GM08714 (cell line): ENCODE data around the gene SMIM12.
"Not testable (repeated sequence)": the region's sequence is repeated elsewhere in the genome, so short reads cannot be mapped to it uniquely, and the experiment has no call there.

Experiments
- H3K4me3 ChIP-seq: fragments of 200-500 bp; sonication (Bioruptor generic); 2 replicates; pipeline ENCODE4 v1.5.1; 2014; ENCODE audit warnings: mild to moderate bottlenecking, low read length, inconsistent platforms
- ZNF274 ChIP-seq: IDR thresholded peaks from 2 replicates; pipeline ENCODE4 v1.6.1; 2012; ENCODE audit warnings: mild to moderate bottlenecking, low read depth, low read length

SMIM12 gene

DNA sequence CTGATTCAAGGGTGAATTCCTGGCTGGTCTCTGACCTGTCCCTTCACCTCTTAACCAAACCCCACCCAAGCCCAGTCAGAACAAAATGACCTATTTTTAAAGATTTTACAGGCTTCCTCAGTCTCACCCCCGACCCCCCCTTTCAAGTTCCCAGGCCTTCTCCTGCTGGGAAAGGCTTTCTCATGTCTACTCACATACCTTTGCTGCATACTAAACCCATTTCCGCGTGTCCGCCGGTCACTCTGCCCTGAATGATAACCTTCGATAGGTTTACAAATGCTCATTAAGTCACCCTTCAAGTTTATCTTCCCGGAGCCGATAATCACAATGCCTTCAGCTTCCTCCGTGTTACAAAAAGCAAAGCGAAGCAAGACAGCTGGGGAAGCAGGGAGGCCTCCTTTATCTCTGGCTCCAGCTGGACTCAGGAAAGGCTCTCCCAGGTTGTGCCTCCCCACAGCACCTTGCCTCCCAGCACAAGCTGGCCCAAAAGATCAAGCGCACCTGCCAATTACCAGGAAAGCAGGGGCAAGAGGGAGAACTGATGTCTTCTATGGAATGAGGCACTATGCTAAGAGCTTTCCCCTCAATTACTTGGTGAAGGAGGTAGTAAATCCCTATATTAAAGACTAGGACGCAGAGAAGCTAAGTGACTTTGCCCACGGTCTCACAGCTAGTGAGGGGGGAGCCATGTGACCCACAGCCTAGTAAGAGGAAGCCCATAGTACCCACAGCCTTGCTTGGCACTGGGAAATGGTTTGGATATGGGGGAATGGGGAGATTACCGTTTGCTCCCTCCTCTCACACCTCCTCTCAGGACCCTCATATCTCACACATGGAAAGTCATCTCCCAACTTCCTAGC, 15.9 kb downstream of the SMIM12 start:
- no peak for TF ChIP-seq ZNF274
- H3K4me3 ChIP-seq, result no peak overlapping the region

DNA sequence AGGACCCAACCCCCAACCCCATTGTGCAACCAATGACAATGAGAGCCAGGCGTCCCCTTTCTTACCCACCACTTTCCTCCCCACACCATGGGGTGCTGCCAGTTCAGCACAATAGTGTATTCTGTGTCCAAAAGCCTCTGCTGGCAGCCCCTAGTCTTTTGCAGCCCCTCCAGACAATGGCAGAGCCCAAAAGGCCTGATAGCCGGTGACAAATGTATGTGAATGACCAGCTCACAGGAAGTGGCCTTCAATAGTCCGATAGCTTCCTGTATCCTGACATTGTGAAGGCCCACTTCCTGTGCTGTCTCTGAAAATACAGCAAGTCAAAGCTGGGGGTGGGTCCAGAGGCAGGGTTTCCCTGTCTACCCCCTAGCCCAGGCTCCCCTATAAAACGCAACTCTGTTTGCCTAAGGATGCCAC, 16.6 kb downstream of the SMIM12 start:
- no peak for TF ChIP-seq ZNF274
- no peak overlapping the region for H3K4me3 ChIP-seq

- no peak for TF ChIP-seq ZNF274
- no peak overlapping the region for H3K4me3 ChIP-seq
Measured at GRCh38 chr1:34842073-34842472, 17.5 kb downstream of the SMIM12 start.

GRCh38 chr1:34840426-34840825, 19.1 kb downstream of the SMIM12 start:
- no peak for TF ChIP-seq ZNF274
- H3K4me3 ChIP-seq, result no peak overlapping the region

DNA sequence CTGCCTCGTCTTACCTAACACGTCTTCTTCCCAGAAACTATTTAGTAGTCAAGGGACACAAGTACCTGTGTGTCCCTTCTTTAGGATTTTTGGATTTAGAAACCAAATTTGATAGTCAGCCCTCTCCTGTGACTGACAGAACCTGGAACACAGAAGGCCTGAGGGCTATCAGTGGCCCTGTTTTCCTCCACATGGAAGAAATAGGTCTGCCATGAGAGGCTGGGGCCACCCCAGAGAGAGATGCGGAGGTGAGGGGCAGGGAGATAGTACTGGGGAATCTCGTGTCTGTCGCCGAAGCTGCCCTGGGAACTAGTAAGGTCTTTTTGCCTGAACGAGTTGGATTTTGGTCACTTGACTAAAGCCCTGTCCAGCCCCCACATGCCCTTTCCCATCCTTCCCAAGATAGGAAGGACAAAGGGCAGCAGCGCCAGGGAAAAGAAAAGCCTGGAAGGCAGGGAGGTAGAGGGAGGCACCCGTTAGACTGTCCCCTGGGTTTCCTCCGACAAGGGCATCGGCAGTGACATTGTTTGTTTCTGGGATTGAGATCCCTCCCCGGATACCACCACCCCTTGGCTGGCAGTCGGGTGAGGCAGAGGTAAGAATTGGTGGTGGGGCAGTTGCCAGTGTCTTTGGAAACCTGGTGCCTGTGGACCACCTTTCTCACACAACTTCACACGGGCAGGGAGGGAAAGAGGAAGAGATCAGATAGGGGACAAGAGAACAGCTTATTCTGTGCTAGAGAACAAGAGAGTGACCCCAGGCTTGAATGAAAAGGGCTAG, 19.8 kb downstream of the SMIM12 start:
- no peak for TF ChIP-seq ZNF274
- no peak overlapping the region for H3K4me3 ChIP-seq

DNA sequence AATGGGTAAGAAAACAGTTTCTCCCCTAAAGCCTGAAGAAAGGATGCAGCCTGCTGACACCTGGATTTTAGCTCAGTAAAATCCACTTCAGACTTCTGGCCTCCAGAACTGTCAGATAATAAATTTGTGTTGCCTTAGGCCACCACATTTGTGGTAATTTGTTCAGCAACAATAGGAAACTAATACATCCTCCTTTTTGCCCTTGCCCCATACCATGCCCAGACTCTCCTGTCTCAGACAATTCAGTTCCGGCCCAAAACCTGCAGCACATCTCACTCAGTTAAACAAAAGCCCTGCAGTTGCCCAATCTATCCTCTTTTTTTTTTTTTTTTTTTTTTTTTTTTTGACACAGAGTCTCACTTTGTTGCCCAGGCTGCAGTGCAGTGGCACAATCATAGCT, 25.8 kb downstream of the SMIM12 start:
- TF ChIP-seq ZNF274, result no peak
- no peak overlapping the region for H3K4me3 ChIP-seq

DNA sequence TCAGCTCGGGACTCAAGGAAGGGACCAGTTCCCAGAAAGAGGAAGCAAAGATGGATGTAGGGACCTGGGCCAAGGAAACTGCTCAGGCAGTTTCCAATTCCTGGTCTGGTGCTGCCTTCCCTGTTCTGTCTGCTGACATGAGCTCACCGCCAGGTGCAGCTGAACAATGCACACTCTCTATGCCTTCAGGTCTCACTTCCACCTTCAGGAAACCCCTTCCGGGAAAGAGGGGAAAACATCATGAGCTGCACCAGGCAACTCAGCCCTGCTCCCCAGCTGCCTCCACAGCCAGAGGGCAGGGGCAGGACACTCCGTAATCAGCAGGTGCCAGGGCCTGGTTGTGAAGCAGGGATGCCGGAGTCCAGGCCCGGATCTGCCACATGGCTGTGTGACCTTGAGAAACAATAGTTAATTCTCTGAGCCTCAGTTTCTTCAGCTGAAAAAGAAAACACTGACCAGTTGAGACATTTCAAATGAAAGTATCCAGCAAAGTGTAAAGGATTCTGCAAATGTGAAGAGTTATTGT, 27.8 kb downstream of the SMIM12 start:
- H3K4me3 ChIP-seq, result no peak overlapping the region
- TF ChIP-seq ZNF274, result no peak

GRCh38 chr1:34829250-34829649, 30.3 kb downstream of the SMIM12 start:
- TF ChIP-seq ZNF274, result no peak
- no peak overlapping the region for H3K4me3 ChIP-seq

DNA sequence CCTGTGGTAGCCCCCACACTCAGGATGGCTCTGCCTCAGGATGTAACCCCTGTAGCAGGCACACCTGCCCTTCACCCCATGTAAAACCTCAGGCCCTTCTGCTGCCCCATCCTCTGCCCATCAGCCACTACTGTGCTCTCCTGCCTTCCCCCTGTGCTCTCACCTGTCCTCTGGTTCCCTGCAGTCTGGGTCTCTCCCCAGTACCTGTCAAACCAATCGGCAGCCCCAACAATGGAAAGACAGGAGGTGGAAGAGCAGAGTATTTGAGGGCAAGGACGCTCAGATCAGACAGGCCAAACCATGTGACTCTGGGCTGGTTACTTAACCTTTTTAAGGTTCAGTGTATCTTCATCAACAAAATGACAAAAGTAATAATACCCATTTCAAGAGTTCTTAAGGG, 30.9 kb downstream of the SMIM12 start:
- no peak overlapping the region for H3K4me3 ChIP-seq
- TF ChIP-seq ZNF274, result no peak

DNA sequence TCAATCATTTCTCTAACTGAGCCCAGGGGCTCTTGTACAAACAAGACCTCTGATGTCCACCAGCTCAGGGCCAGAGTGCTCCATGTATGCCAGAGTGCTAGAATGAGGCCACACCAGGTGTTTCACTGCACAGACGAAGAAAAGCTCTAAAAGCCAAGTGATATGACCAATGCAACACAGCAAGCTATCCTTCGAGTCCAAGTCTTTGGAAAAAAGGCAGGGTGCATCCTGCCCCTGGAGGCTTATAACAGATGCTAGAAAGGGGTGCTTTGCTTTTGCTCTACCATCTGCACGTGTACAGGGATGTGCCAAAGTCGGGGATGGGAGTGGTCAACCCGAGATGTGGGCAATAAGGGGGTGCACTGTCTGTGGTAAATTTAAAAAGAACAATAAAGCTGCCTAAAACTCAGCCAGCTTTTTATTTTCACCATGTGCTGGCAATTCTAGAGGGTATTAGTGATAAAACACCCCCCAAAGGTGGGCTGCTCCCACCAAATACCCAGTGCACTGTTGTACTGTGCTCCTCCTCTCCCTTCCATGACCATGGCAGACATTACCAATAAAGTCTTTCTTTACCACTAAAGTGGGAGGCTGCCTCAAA, 32.1 kb downstream of the SMIM12 start:
- H3K4me3 ChIP-seq, result no peak overlapping the region
- TF ChIP-seq ZNF274, result no peak

DNA sequence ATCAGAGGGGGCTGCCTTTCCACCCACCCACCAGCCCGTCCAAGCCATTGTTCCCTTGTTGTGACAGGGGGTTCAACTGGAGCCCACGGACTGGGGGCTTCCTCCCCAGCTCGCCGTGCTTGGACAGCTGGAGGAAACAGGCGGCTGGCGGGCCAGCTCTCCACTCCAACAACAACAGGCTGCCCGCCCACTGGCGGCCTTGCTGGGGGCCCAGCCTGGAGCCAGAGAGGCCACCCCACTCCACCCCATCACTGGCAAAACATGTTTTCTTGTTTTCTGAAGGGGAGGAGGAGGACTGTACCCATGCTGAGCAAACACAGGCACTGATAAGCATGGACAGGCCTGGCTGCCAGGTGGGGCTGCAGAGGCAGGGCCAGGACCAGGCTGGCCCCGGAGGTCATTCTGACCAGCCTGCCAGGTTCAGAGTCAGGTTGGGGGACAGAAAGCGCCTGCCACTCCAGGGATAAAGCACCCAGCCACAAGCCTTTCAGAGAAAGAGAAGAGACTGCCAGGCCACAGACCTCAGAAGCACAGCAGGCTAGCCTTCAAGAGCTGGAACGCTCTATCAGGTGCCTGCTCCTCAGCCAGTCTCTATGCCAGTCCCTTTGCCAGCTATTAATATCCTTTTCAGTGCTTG, 34.0 kb downstream of the SMIM12 start:
- H3K4me3 ChIP-seq, result no peak overlapping the region
- TF ChIP-seq ZNF274, result no peak

- TF ChIP-seq ZNF274, result no peak
- H3K4me3 ChIP-seq, result no peak overlapping the region
Measured at GRCh38 chr1:34824817-34825454, 34.6 kb downstream of the SMIM12 start.

GRCh38 chr1:34822202-34822601, 37.3 kb downstream of the SMIM12 start:
- no peak for TF ChIP-seq ZNF274
- no peak overlapping the region for H3K4me3 ChIP-seq

DNA sequence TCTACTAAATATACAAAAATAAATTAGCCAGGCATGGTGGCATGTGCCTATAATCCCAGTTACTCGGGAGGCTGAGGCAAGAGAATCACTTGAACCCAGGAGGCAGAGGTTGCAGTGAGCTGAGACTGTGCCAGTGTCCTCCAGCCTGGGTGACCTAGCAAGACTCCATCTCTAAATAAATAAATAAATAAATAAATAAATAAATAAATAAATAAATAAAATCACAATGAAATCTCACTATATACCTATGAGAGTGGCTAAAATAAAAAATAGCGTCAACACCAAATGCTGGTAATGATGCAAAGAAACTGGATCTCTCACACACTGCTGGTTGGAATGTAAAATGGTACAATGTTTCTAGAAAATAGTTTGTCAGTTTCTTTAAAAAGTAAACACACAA, 40.7 kb downstream of the SMIM12 start:
- not testable (repeated sequence) for H3K4me3 ChIP-seq
